Suprapubic skin (tissue), 3 donors: Measurements from ENCODE around the gene PCSK5.

Experiments used
- CTCF ChIP-seq, 2 donors: fragments of 200-600 bp in 1 of 2; fragments of 450-650 bp in 1 of 2; sonication (generic) in 1 of 2; IDR thresholded peaks; one replicate each; pipeline ENCODE4 v1.5.1; 2016 to 2019; ENCODE audit warnings: antibody characterized with exemption in 2 of 2, mild to moderate bottlenecking in 1 of 2, moderate library complexity in 1 of 2
- POLR2A ChIP-seq, 2 donors: fragments of 450-650 bp; IDR thresholded peaks; one replicate each; pipeline ENCODE4 v1.6.1; 2017; ENCODE audit warnings: antibody characterized with exemption in 2 of 2, mild to moderate bottlenecking in 2 of 2, moderate library complexity in 2 of 2

DNA sequence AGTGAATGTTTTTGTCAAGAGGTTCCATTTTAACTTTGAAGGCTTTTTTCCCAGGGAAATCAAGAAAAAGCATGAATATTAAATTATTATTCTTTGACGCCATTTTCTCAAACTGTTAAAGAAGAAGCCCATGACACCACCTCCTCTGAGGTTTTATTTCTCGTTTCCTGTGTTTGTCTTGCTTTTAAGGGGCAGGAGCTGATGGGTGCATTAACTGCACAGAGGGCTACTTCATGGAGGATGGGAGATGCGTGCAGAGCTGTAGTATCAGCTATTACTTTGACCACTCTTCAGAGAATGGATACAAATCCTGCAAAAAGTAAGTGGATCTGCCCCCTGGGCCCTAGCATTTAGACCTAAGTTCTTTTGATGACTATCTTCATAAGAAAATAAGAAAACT, 298.4 kb downstream of the PCSK5 start:
- no peak for TF ChIP-seq POLR2A (IDR thresholded peaks at IDR 0.05)
- TF ChIP-seq CTCF (IDR thresholded peaks at IDR 0.05), result no peak
